GM13977 (cell line): Measurements from ENCODE around the gene CNTN4.
A peak's percentile ranks its signal among the peaks of the same experiment; 100 is the strongest.

Experiments
- DNase-seq: peaks from one replicate; pipeline ENCODE4 v3.0.0; 2012; ENCODE audit warnings: low spot score
- CTCF ChIP-seq: IDR thresholded peaks from 2 replicates; pipeline ENCODE4 v1.5.1; 2012; ENCODE audit warnings: mild to moderate bottlenecking, control low read depth; ENCODE audit not compliant: insufficient read depth; ENCODE audit errors: extremely low read depth, missing control alignments
- in situ Hi-C: fragments of 300-500 bp; cut with MboI; formaldehyde crosslinking; loops from one replicate; pipeline ENCODE4 v1.12.0; 2022; ENCODE audit warnings: low sequenced_read_pairs, low pct_unique_long_range_greater_than_20kb, mixed read lengths, inconsistent platforms; ENCODE audit not compliant: unreplicated experiment

The CNTN4 gene

GRCh38 chr3:2765002-2765579 lies 666.4 kb downstream of the CNTN4 start:
- peak; percentile 20 for DNase-seq
- TF ChIP-seq CTCF: peak; percentile 32
- in situ Hi-C loops: no loop called here

- TF ChIP-seq CTCF: no peak
- DNase-seq: no peak
- in situ Hi-C loops: no loop called here
Measured at GRCh38 chr3:2770451-2770850, 671.8 kb downstream of the CNTN4 start.

GRCh38 chr3:2771193-2771592 lies 672.5 kb downstream of the CNTN4 start:
- TF ChIP-seq CTCF: no peak
- in situ Hi-C loops: no loop called here
- DNase-seq: no peak

- in situ Hi-C loops: no loop called here
- no peak for DNase-seq
- TF ChIP-seq CTCF: no peak
Measured at GRCh38 chr3:2771741-2772140, 673.1 kb downstream of the CNTN4 start.

GRCh38 chr3:2772803-2773202 lies 674.1 kb downstream of the CNTN4 start:
- no peak for DNase-seq
- TF ChIP-seq CTCF: no peak
- in situ Hi-C loops: no loop called here

GRCh38 chr3:2774481-2775249 lies 676.0 kb downstream of the CNTN4 start:
- in situ Hi-C loops: no loop called here
- TF ChIP-seq CTCF: no peak
- no peak for DNase-seq
